Progenitor cell of endocrine pancreas (in vitro differentiated cells): ENCODE measurements around the gene BMPR1B. TPM values are rescaled to one million over a fixed set of nuclear protein-coding genes. Genes with fewer than 3 reads are reported as not detected.

Experiments
- DNase-seq: peaks from one replicate; pipeline ENCODE4 v3.0.0; 2021; ENCODE audit warnings: low spot score; ENCODE audit not compliant: unreplicated experiment
- H3K27ac Mint-ChIP-seq: 2 replicates; pipeline ENCODE4 v1.8.0; 2021; ENCODE audit warnings: mild to moderate bottlenecking, moderate library complexity, mixed read lengths
- H3K27me3 Mint-ChIP-seq: 2 replicates; pipeline ENCODE4 v1.8.0; 2021; ENCODE audit warnings: mixed read lengths
- H3K36me3 Mint-ChIP-seq: 2 replicates; pipeline ENCODE4 v1.8.0; 2022; ENCODE audit warnings: mixed read lengths; ENCODE audit not compliant: insufficient read depth
- H3K4me1 Mint-ChIP-seq: 2 replicates; pipeline ENCODE4 v1.8.0; 2021; ENCODE audit warnings: low read depth, mixed read lengths
- H3K4me3 Mint-ChIP-seq: 2 replicates; pipeline ENCODE4 v1.8.0; 2021; ENCODE audit warnings: low read depth, mild to moderate bottlenecking, moderate library complexity, mixed read lengths
- H3K9me3 Mint-ChIP-seq: 2 replicates; pipeline ENCODE4 v1.8.0; 2021; ENCODE audit warnings: low read depth, mixed read lengths
- total RNA-seq: library from RNA; stranded (reverse); gene quantifications from 2 replicates; pipeline ENCODE4 v1.2.1, GENCODE V29; 2021
- TF ChIP-seq, protein P1 (sequence below): fragments of 200-600 bp; sonication (generic); IDR thresholded peaks from one replicate; pipeline ENCODE4 v1.5.0; 2021; ENCODE audit warnings: antibody characterized with exemption, mild to moderate bottlenecking; ENCODE audit not compliant: unreplicated experiment

Gene BMPR1B
- total RNA-seq, 1 donor from 2014 or later: 21.1 TPM

DNA sequence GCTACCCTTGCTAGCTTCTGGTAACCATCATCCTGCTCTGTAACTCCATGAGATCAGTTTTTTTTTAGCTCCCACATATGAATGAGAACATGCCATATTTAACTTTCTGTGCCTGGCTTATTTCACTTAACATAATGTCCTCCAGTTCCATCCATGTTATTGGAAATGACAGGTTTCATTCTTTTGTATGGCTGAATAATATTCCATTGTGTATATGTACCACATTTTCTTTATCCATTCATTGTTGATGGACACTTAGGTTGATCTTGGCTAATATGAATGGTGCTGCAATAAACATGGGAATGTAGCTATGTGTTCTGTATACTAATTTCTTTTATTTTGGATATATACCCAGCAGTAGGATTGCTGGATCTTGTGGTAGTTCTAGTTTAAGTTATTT is 204.7 kb downstream of the BMPR1B start:
- TF ChIP-seq, protein P1, sequence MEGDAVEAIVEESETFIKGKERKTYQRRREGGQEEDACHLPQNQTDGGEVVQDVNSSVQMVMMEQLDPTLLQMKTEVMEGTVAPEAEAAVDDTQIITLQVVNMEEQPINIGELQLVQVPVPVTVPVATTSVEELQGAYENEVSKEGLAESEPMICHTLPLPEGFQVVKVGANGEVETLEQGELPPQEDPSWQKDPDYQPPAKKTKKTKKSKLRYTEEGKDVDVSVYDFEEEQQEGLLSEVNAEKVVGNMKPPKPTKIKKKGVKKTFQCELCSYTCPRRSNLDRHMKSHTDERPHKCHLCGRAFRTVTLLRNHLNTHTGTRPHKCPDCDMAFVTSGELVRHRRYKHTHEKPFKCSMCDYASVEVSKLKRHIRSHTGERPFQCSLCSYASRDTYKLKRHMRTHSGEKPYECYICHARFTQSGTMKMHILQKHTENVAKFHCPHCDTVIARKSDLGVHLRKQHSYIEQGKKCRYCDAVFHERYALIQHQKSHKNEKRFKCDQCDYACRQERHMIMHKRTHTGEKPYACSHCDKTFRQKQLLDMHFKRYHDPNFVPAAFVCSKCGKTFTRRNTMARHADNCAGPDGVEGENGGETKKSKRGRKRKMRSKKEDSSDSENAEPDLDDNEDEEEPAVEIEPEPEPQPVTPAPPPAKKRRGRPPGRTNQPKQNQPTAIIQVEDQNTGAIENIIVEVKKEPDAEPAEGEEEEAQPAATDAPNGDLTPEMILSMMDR: no peak
- Mint-ChIP-seq H3K4me3 (no peak overlapping the region), H3K36me3 (peaks cover 15% of the 10 kb centered on the region), H3K4me1 (peaks cover 12% of the 10 kb centered on the region), H3K27me3 (peaks cover 3% of the 10 kb centered on the region), H3K27ac (no peak overlapping the region), H3K9me3 (peaks cover 19% of the 10 kb centered on the region)
- no peak for DNase-seq

DNA sequence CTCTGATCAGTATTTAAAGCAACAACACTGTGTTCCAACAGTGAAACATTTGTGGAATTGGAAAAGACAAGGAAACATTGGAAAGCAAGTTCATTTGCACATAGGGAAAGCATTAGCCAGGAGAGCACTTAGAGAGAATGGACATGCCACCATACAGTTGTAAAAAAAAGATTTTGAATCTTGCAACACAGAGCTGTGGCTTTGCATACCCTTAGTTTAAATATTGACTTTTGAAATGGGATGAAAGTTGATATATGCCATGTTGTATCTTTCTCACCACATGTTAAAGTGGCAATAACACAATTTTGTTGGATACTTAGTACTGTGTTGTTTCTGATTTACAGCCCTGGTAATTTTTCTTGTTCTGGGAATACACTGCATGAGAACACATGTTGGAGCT is 208.1 kb downstream of the BMPR1B start:
- Mint-ChIP-seq H3K4me1 (peaks cover 19% of the 10 kb centered on the region), H3K27me3 (no peaks in the 10 kb centered on the region), H3K27ac (no peak overlapping the region), H3K36me3 (peaks cover 15% of the 10 kb centered on the region), H3K4me3 (no peak overlapping the region), H3K9me3 (peaks cover 19% of the 10 kb centered on the region)
- TF ChIP-seq, protein P1: no peak
- DNase-seq: no peak

DNA sequence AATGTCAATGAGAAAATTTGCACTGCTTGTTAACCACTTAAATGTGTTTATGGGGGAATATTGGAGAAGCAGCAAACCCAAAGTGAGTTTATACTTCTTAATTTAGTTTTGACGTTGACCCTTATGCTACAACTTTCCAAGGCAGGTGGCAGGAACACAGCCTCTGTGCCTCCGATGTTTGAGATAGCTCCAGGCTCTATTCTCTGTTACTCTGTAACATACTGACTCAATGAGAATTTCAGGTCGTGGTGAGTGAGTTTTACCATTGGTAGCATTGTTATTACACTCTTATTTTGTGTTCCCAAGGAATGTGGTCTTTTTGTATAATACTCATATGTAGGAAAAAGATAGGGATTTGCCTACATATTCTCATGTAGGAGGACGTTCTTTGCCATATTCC is 210.7 kb downstream of the BMPR1B start:
- no peak overlapping the region for H3K4me3 Mint-ChIP-seq
- no peak for DNase-seq
- H3K36me3 Mint-ChIP-seq: peaks cover 5% of the 10 kb centered on the region
- H3K27me3 Mint-ChIP-seq: no peaks in the 10 kb centered on the region
- H3K4me1 Mint-ChIP-seq: peaks cover 18% of the 10 kb centered on the region
- TF ChIP-seq, protein P1: no peak
- peak overlapping the region; percentile 41 for H3K27ac Mint-ChIP-seq
- peaks cover 7% of the 10 kb centered on the region for H3K9me3 Mint-ChIP-seq

DNA sequence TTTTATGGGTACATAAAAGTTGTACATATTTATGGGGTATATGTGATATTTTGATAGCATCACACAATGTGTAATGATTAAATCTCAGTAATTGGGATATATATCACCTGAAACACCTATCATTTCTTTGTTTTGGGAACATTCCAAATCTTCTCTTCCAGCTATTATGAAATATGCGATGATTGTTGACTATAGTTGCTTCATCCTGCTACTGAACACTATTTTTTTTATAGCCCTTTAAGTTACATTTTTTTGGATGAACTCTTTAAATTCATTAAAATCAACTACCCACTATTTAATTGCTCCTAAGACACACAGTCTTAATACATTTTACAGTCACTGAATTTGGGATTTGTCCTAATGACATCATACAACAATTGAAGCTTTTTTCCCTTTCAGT is 212.9 kb downstream of the BMPR1B start:
- Mint-ChIP-seq H3K27me3 (no peaks in the 10 kb centered on the region), H3K4me1 (peaks cover 21% of the 10 kb centered on the region), H3K4me3 (no peak overlapping the region)

DNA sequence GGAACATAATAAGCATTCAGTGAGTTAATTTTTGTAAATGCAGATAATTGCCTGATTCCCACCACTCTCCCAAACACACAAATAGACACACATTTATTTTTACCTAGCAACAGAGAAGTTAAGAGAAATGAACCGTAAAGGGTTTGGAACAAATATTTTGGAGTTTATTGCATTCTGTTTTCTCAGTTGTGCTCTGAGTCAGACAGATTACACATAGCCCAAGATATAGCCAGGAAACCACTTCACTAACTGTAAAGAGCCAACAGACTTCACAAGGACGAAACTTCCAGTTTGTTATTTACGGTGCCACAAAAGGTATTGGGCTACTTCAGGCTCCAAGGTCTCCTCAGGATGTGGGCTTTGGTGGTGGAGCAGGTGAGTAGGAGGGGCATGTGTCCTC is 217.0 kb downstream of the BMPR1B start:
- no peak for DNase-seq
- TF ChIP-seq, protein P1: no peak
- H3K4me3 Mint-ChIP-seq: no peak overlapping the region
- peaks cover 6% of the 10 kb centered on the region for H3K36me3 Mint-ChIP-seq
- no peaks in the 10 kb centered on the region for H3K27me3 Mint-ChIP-seq
- no peak overlapping the region for H3K27ac Mint-ChIP-seq
- peaks cover 4% of the 10 kb centered on the region for H3K9me3 Mint-ChIP-seq
- peaks cover 10% of the 10 kb centered on the region for H3K4me1 Mint-ChIP-seq

More for the DNA sequence above, 212.9 kb downstream of the BMPR1B start:
- TF ChIP-seq, protein P1: no peak
- no peak for DNase-seq
- no peaks in the 10 kb centered on the region for H3K36me3 Mint-ChIP-seq
- H3K27ac Mint-ChIP-seq: no peak overlapping the region
- no peaks in the 10 kb centered on the region for H3K9me3 Mint-ChIP-seq
